K562 (cell line): Measurements from ENCODE around the gene CCR7. TPM values are rescaled to one million over a fixed set of nuclear protein-coding genes. Genes with fewer than 3 reads are reported as not detected.
A peak's percentile ranks its signal among the peaks of the same experiment; 100 is the strongest.

Source experiments
- KLF16 ChIP-seq: IDR thresholded peaks from 2 replicates; pipeline ENCODE4 v1.6.1; 2016; ENCODE audit warnings: antibody characterized with exemption
- NR2C1 ChIP-seq, 2 experiments: fragments of 450-650 bp; IDR thresholded peaks; 2 replicates each; pipeline ENCODE4 v1.6.1; 2017; ENCODE audit warnings: mild to moderate bottlenecking in 2 of 2, antibody characterized with exemption in 1 of 2, inconsistent platforms in 1 of 2, missing compliant biosample characterization in 1 of 2, missing genetic modification characterization in 1 of 2
- RBBP5 ChIP-seq: fragments of 200-600 bp; sonication (generic); IDR thresholded peaks from 2 replicates; pipeline ENCODE4 v1.6.1; 2012; ENCODE audit warnings: borderline replicate concordance, mild to moderate bottlenecking, low read length, control low read depth, inconsistent platforms; ENCODE audit not compliant: insufficient read depth, poor library complexity, severe bottlenecking
- SIN3A ChIP-seq, 2 experiments: fragments of 150-350 bp in 1 of 2; IDR thresholded peaks; 2 replicates each; pipeline ENCODE4 v1.6.1; 2011 to 2016; ENCODE audit warnings: borderline replicate concordance in 2 of 2, low read depth in 2 of 2, low read length in 2 of 2, mild to moderate bottlenecking in 2 of 2, moderate library complexity in 2 of 2; ENCODE audit not compliant: control insufficient read depth in 1 of 2
- SIX5 ChIP-seq, 2 experiments: IDR thresholded peaks; 2 replicates each; pipeline ENCODE4 v1.6.1; 2011; ENCODE audit warnings: low read length in 2 of 2, borderline replicate concordance in 1 of 2, low read depth in 1 of 2, mild to moderate bottlenecking in 1 of 2, moderate library complexity in 1 of 2; ENCODE audit not compliant: insufficient read depth in 1 of 2
- SPI1 ChIP-seq: IDR thresholded peaks from 2 replicates; pipeline ENCODE4 v1.6.1; 2011; ENCODE audit warnings: low read depth, low read length, control low read depth, borderline replicate concordance
- TAL1 ChIP-seq: fragments of 450-650 bp; IDR thresholded peaks from 2 replicates; pipeline ENCODE4 v1.6.1; 2016; ENCODE audit warnings: mild to moderate bottlenecking
- ZNF134 ChIP-seq: fragments of 250-450 bp; sonication (Bioruptor Pico); conservative IDR thresholded peaks from 2 replicates; pipeline ENCODE4 v1.4.0; 2020
- ZNF253 ChIP-seq: fragments of 250-450 bp; sonication (Bioruptor Pico); conservative IDR thresholded peaks from 2 replicates; pipeline ENCODE4 v1.6.1; 2021; ENCODE audit warnings: mild to moderate bottlenecking
- ZNF263 ChIP-seq: sonication (generic); formaldehyde crosslinking; IDR thresholded peaks from 2 replicates; pipeline ENCODE4 v1.8.0; 2022; ENCODE audit warnings: mild to moderate bottlenecking, missing genetic modification reagents, borderline replicate concordance
- ZNF699 ChIP-seq: fragments of 250-450 bp; sonication (Bioruptor Pico); IDR thresholded peaks from 2 replicates; pipeline ENCODE4 v1.8.0; 2021; ENCODE audit warnings: mild to moderate bottlenecking, moderate library complexity; ENCODE audit not compliant: insufficient replicate concordance
- ZNF707 ChIP-seq: fragments of 250-450 bp; sonication (Bioruptor Pico); conservative IDR thresholded peaks from 2 replicates; pipeline ENCODE4 v1.8.0; 2022; ENCODE audit warnings: inconsistent platforms, mild to moderate bottlenecking, moderate library complexity
- polyA plus RNA-seq, 8 experiments: library from polyadenylated mRNA; depleted of rRNA in 4 of 8; stranded (reverse) in 5 of 8; unstranded in 3 of 8; fragments of >200 nt; fragmentation: Nextera tagmentation in 2 of 8; fragmentation: Illumina TruSeq in 1 of 8; extraction: Ambion mirVana in 2 of 8; extraction: Trizol in 1 of 8; gene quantifications; 2 replicates each; pipeline versions ENCODE4 v1.2.1 to v1.2.3, GENCODE V29; 2011 to 2014; ENCODE audit warnings: inconsistent platforms in 1 of 8, missing spikeins in 1 of 8
- total RNA-seq, 7 experiments: library from RNA; depleted of rRNA in 6 of 7; stranded (reverse); fragments of >200 nt in 6 of 7; fragmentation: Illumina TruSeq in 2 of 7; extraction: Trizol in 2 of 7; gene quantifications; 2 replicates each; pipeline versions ENCODE4 v1.2.1 to v1.2.3, GENCODE V29; 2011 to 2021; ENCODE audit warnings: low replicate concordance in 1 of 7
- TF ChIP-seq, protein P1 (sequence below): fragments of 250-450 bp; sonication (Bioruptor Pico); IDR thresholded peaks from 2 replicates; pipeline ENCODE4 v1.8.0; 2022; ENCODE audit warnings: inconsistent platforms
- TF ChIP-seq, protein P2 (sequence below): sonication (generic); formaldehyde crosslinking; IDR thresholded peaks from 2 replicates; pipeline ENCODE4 v1.9.0; 2022; ENCODE audit warnings: mild to moderate bottlenecking, missing genetic modification reagents
- TF ChIP-seq, protein P3 (sequence below), 2 experiments: fragments of 450-650 bp; IDR thresholded peaks; 2 replicates each; pipeline ENCODE4 v1.6.1; 2016
- TF ChIP-seq, protein P4 (sequence below): fragments of 250-450 bp; sonication (Bioruptor Pico); IDR thresholded peaks from 2 replicates; pipeline ENCODE4 v1.4.0; 2020; ENCODE audit warnings: mild to moderate bottlenecking, moderate library complexity, borderline replicate concordance

CCR7 gene
- total and polyA plus RNA-seq, 9 of the 15 experiments (the other 6 are each of a cell fraction or from before 2014, with no cell fraction given), result 0.14 to 1.4 (median 0.56) TPM

DNA sequence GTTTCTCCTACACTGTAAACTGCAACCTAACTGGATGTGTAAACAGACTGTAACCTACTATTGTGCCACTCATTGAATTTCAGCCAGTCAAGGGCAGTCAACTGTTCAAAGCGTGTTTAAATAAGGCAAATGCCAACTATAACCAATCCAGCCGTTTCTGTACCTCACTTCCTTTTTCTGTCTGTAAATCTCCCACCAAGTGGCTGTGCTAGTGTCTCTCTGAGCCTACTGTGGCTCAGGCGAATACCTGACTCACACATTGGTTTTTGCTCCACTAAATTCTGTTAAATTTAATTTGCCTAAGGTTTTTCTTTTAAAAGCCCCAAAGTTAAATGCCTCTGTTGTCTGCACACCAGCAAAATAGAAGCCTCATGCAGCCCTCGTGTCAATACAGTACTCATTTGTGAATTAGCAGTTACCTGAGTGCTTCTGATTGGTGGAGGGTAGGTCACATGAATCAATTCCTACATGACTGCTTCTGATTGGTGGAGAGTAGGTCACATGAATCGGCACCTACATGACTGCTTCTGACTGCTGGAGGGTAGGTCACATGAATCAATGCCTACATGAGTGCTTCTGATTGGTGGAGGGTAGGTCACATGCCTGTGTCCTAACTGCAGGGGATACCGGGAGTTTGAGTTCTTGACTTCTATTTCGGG, 31.1 kb upstream of the CCR7 start (continued):
- TF ChIP-seq, protein P1, sequence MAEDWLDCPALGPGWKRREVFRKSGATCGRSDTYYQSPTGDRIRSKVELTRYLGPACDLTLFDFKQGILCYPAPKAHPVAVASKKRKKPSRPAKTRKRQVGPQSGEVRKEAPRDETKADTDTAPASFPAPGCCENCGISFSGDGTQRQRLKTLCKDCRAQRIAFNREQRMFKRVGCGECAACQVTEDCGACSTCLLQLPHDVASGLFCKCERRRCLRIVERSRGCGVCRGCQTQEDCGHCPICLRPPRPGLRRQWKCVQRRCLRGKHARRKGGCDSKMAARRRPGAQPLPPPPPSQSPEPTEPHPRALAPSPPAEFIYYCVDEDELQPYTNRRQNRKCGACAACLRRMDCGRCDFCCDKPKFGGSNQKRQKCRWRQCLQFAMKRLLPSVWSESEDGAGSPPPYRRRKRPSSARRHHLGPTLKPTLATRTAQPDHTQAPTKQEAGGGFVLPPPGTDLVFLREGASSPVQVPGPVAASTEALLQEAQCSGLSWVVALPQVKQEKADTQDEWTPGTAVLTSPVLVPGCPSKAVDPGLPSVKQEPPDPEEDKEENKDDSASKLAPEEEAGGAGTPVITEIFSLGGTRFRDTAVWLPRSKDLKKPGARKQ (CRISPR knock-in tag), result no peak
- TF ChIP-seq ZNF263 (no peak), SIX5 (IDR thresholded peaks at IDR 0.05; ENCODE audit: borderline replicate concordance in 1 of 2, insufficient read depth in 1 of 2, low read depth in 1 of 2, low read length in 2 of 2) (peak; percentile 13 to 25; a peak in 2 of 4 replicates), ZNF253 (CRISPR knock-in tag) (no peak), RBBP5 (no peak), SIN3A (IDR thresholded peaks at IDR 0.05; ENCODE audit: borderline replicate concordance in 2 of 2, control insufficient read depth in 1 of 2, low read depth in 2 of 2, low read length in 2 of 2) (no peak), ZNF707 (CRISPR knock-in tag) (no peak), ZNF699 (CRISPR knock-in tag) (no peak), SPI1 (peak; percentile 51; the same call in 1 of the 2 replicates), TAL1 (no peak), KLF16 (no peak), ZNF134 (no peak), NR2C1 (IDR thresholded peaks at IDR 0.05) (no peak), NR2C1 (tag; IDR thresholded peaks at IDR 0.05) (peak; percentile 25; the same call in 1 of the 2 replicates)
- TF ChIP-seq, protein P2, sequence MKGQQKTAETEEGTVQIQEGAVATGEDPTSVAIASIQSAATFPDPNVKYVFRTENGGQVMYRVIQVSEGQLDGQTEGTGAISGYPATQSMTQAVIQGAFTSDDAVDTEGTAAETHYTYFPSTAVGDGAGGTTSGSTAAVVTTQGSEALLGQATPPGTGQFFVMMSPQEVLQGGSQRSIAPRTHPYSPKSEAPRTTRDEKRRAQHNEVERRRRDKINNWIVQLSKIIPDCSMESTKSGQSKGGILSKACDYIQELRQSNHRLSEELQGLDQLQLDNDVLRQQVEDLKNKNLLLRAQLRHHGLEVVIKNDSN (CRISPR knock-in tag), result peak; percentile 94
- TF ChIP-seq, protein P3, sequence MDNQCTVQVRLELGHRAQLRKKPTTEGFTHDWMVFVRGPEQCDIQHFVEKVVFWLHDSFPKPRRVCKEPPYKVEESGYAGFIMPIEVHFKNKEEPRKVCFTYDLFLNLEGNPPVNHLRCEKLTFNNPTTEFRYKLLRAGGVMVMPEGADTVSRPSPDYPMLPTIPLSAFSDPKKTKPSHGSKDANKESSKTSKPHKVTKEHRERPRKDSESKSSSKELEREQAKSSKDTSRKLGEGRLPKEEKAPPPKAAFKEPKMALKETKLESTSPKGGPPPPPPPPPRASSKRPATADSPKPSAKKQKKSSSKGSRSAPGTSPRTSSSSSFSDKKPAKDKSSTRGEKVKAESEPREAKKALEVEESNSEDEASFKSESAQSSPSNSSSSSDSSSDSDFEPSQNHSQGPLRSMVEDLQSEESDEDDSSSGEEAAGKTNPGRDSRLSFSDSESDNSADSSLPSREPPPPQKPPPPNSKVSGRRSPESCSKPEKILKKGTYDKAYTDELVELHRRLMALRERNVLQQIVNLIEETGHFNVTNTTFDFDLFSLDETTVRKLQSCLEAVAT (IDR thresholded peaks at IDR 0.05), result no peak
- TF ChIP-seq, protein P4, sequence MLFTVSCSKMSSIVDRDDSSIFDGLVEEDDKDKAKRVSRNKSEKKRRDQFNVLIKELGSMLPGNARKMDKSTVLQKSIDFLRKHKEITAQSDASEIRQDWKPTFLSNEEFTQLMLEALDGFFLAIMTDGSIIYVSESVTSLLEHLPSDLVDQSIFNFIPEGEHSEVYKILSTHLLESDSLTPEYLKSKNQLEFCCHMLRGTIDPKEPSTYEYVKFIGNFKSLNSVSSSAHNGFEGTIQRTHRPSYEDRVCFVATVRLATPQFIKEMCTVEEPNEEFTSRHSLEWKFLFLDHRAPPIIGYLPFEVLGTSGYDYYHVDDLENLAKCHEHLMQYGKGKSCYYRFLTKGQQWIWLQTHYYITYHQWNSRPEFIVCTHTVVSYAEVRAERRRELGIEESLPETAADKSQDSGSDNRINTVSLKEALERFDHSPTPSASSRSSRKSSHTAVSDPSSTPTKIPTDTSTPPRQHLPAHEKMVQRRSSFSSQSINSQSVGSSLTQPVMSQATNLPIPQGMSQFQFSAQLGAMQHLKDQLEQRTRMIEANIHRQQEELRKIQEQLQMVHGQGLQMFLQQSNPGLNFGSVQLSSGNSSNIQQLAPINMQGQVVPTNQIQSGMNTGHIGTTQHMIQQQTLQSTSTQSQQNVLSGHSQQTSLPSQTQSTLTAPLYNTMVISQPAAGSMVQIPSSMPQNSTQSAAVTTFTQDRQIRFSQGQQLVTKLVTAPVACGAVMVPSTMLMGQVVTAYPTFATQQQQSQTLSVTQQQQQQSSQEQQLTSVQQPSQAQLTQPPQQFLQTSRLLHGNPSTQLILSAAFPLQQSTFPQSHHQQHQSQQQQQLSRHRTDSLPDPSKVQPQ, result no peak
